SK-N-SH (cell line): ENCODE results near the gene COL5A2. TPM values are rescaled to one million over a fixed set of nuclear protein-coding genes. Genes with fewer than 3 reads are reported as not detected.
A peak's percentile ranks its signal among the peaks of the same experiment; 100 is the strongest.

Experiments
- CTCF ChIA-PET: fragments of 300-600, 350-600 bp; formaldehyde crosslinking; extraction: SDS; loops from one replicate; lab custom pipeline; 2021; lab: Yijun Ruan, JAX
- POLR2A ChIA-PET: fragments of 350-600 bp; sonication (Branson Sonifier 250); formaldehyde crosslinking; extraction: SDS; loops from one replicate; lab custom pipeline; 2020; ENCODE audit warnings: antibody characterized with exemption, inconsistent platforms; lab: Yijun Ruan, JAX
- DNase-seq: peaks from one replicate; pipeline ENCODE4 v3.0.0; 2012
- H2AFZ ChIP-seq: fragments of 200-600 bp; sonication (generic); 2 replicates; pipeline ENCODE4 v1.8.1; 2016; ENCODE audit warnings: antibody characterized with exemption, mild to moderate bottlenecking, low read depth
- H3F3A ChIP-seq: fragments of 200-600 bp; sonication (generic); replicated peaks from 2 replicates; pipeline ENCODE3; 2016; ENCODE audit warnings: antibody characterized with exemption, mild to moderate bottlenecking; ENCODE audit not compliant: insufficient read depth
- H3K27ac ChIP-seq, 2 experiments: fragments of 200-500 bp in 1 of 2; fragments of 200-600 bp in 1 of 2; sonication (Bioruptor generic) in 1 of 2; sonication (generic), shearing (Covaris generic) in 1 of 2; 2 replicates each; pipeline versions ENCODE4 v1.5.1 to v1.6.1; 2014 to 2016; ENCODE audit warnings: low read depth in 2 of 2, inconsistent platforms in 1 of 2, low read length in 1 of 2, mild to moderate bottlenecking in 1 of 2, mixed read lengths in 1 of 2
- H3K27me3 ChIP-seq: fragments of 200-600 bp; sonication (generic), shearing (Covaris generic); 2 replicates; pipeline ENCODE4 v1.6.1; 2016; ENCODE audit warnings: mixed run types; ENCODE audit not compliant: insufficient read depth
- H3K36me3 ChIP-seq, 2 experiments: fragments of 200-500 bp in 1 of 2; fragments of 200-600 bp in 1 of 2; sonication (Bioruptor generic) in 1 of 2; sonication (generic) in 1 of 2; replicated peaks in 1 of 2; 2 replicates each; pipeline versions ENCODE3 to v1.5.1; 2014 to 2016; ENCODE audit warnings: low read length in 1 of 2, mild to moderate bottlenecking in 1 of 2; ENCODE audit not compliant: insufficient read depth in 2 of 2, control insufficient read depth in 1 of 2
- H3K4me1 ChIP-seq, 2 experiments: fragments of 200-500 bp in 1 of 2; fragments of 200-600 bp in 1 of 2; sonication (Bioruptor generic) in 1 of 2; sonication (generic), shearing (Covaris generic) in 1 of 2; 2 replicates each; pipeline versions ENCODE4 v1.5.1 to v1.6.1; 2014 to 2016; ENCODE audit warnings: low read depth in 1 of 2, low read length in 1 of 2, mixed run types in 1 of 2; ENCODE audit not compliant: insufficient read depth in 2 of 2, control insufficient read depth in 1 of 2
- H3K4me2 ChIP-seq: fragments of 200-600 bp; sonication (generic), shearing (Covaris generic); 2 replicates; pipeline ENCODE4 v1.6.1; 2017; ENCODE audit warnings: mixed run types
- H3K4me3 ChIP-seq, 2 experiments: fragments of 200-500 bp in 1 of 2; fragments of 200-600 bp in 1 of 2; sonication (Bioruptor generic) in 1 of 2; sonication (generic), shearing (Covaris generic) in 1 of 2; 2 replicates each; pipeline versions ENCODE4 v1.5.1 to v1.8.1; 2014 to 2016; ENCODE audit warnings: low read depth in 2 of 2, inconsistent platforms in 1 of 2, low read length in 1 of 2, mild to moderate bottlenecking in 1 of 2, mixed read lengths in 1 of 2, moderate library complexity in 1 of 2
- H3K79me2 ChIP-seq: fragments of 200-600 bp; sonication (generic); 2 replicates; pipeline ENCODE4 v1.8.1; 2017; ENCODE audit warnings: mild to moderate bottlenecking; ENCODE audit not compliant: insufficient read depth
- H3K9ac ChIP-seq: fragments of 200-600 bp; sonication (generic); 2 replicates; pipeline ENCODE4 v1.6.1; 2017; ENCODE audit warnings: mixed run types
- H3K9me2 ChIP-seq: fragments of 200-600 bp; sonication (generic); 2 replicates; pipeline ENCODE4 v1.6.1; 2017; ENCODE audit warnings: mixed run types
- H3K9me3 ChIP-seq: fragments of 200-600 bp; sonication (generic); 2 replicates; pipeline ENCODE4 v1.6.1; 2017; ENCODE audit warnings: mixed run types, mild to moderate bottlenecking, moderate library complexity
- H4K20me1 ChIP-seq: fragments of 200-600 bp; sonication (generic); 2 replicates; pipeline ENCODE4 v1.6.1; 2017; ENCODE audit warnings: mild to moderate bottlenecking, mixed run types; ENCODE audit not compliant: insufficient read depth
- CHD2 ChIP-seq: fragments of 150-350 bp; IDR thresholded peaks from 2 replicates; pipeline ENCODE4 v1.6.1; 2018; ENCODE audit warnings: low read length; ENCODE audit not compliant: partially characterized antibody
- EP300 ChIP-seq, 2 experiments: IDR thresholded peaks; 2 replicates each; pipeline versions ENCODE4 v1.4.0 to v1.6.1; 2012; ENCODE audit warnings: borderline replicate concordance in 1 of 2, low read depth in 1 of 2, low read length in 1 of 2
- FOSL2 ChIP-seq: IDR thresholded peaks from 2 replicates; pipeline ENCODE4 v1.4.0; 2012; ENCODE audit warnings: low read depth, mild to moderate bottlenecking, moderate library complexity, borderline replicate concordance
- GATA2 ChIP-seq: sonication (generic); formaldehyde crosslinking; IDR thresholded peaks from 2 replicates; pipeline ENCODE4 v1.5.0; 2020; ENCODE audit warnings: mild to moderate bottlenecking, missing genetic modification reagents
- IRF3 ChIP-seq: fragments of 150-350 bp; IDR thresholded peaks from 2 replicates; pipeline ENCODE4 v1.6.1; 2016; ENCODE audit warnings: mild to moderate bottlenecking, low read depth, low read length
- JUND ChIP-seq: IDR thresholded peaks from 2 replicates; pipeline ENCODE4 v1.4.0; 2012
- MAX ChIP-seq: IDR thresholded peaks from 2 replicates; pipeline ENCODE4 v1.4.0; 2012; ENCODE audit warnings: low read depth
- MEF2A ChIP-seq: IDR thresholded peaks from 2 replicates; pipeline ENCODE4 v1.4.0; 2012; ENCODE audit warnings: low read depth, borderline replicate concordance
- MXI1 ChIP-seq: IDR thresholded peaks from 2 replicates; pipeline ENCODE4 v1.6.1; 2012; ENCODE audit warnings: mild to moderate bottlenecking, low read depth, low read length, improper control_type of control experiment
- NFIC ChIP-seq: IDR thresholded peaks from 2 replicates; pipeline ENCODE4 v1.4.0; 2012; ENCODE audit warnings: borderline replicate concordance
- NRF1 ChIP-seq: IDR thresholded peaks from 2 replicates; pipeline ENCODE4 v1.6.1; 2012; ENCODE audit warnings: low read depth, mild to moderate bottlenecking, low read length
- PBX3 ChIP-seq: IDR thresholded peaks from 2 replicates; pipeline ENCODE4; 2012
- POLR2AphosphoS5 ChIP-seq: IDR thresholded peaks from 2 replicates; pipeline ENCODE4 v1.6.1; 2012; ENCODE audit warnings: low read depth, low read length
- RCOR1 ChIP-seq: fragments of 150-350 bp; IDR thresholded peaks from 2 replicates; pipeline ENCODE4 v1.6.1; 2017; ENCODE audit warnings: antibody characterized with exemption, low read length
- RXRA ChIP-seq: IDR thresholded peaks from 2 replicates; pipeline ENCODE4 v1.4.0; 2012; ENCODE audit warnings: low read depth, mild to moderate bottlenecking, borderline replicate concordance
- SIN3A ChIP-seq: IDR thresholded peaks from 2 replicates; pipeline ENCODE4 v1.6.1; 2012; ENCODE audit warnings: low read depth, mild to moderate bottlenecking, low read length, moderate library complexity, borderline replicate concordance
- SMC3 ChIP-seq: IDR thresholded peaks from 2 replicates; pipeline ENCODE4 v1.6.1; 2012; ENCODE audit warnings: low read depth, low read length, improper control_type of control experiment
- TCF12 ChIP-seq: IDR thresholded peaks from 2 replicates; pipeline ENCODE4 v1.4.0; 2012
- TEAD4 ChIP-seq: IDR thresholded peaks from 2 replicates; pipeline ENCODE4 v1.4.0; 2012; ENCODE audit warnings: mild to moderate bottlenecking, borderline replicate concordance; ENCODE audit not compliant: insufficient read depth
- USF1 ChIP-seq: IDR thresholded peaks from 2 replicates; pipeline ENCODE4 v1.4.0; 2012; ENCODE audit warnings: low read depth, borderline replicate concordance
- ZBTB33 ChIP-seq: IDR thresholded peaks from 2 replicates; pipeline ENCODE4 v1.4.0; 2012; ENCODE audit warnings: low read depth, borderline replicate concordance
- WGBS: methylation state at CpG from one replicate; pipeline ENCODE4 v1.1.6; 2017; ENCODE audit warnings: low lambda C conversion rate; 5-methylcytosine and 5-hydroxymethylcytosine counted together
- polyA plus RNA-seq, 3 experiments: library from polyadenylated mRNA; depleted of rRNA; stranded (reverse); fragments of >200 nt; gene quantifications; 2 replicates each; pipeline ENCODE4 v1.2.3, GENCODE V29; 2012

The COL5A2 gene
- polyA plus RNA-seq, 1 of the 3 experiments (the other 2 are of a cell fraction): 20.4 TPM

DNA sequence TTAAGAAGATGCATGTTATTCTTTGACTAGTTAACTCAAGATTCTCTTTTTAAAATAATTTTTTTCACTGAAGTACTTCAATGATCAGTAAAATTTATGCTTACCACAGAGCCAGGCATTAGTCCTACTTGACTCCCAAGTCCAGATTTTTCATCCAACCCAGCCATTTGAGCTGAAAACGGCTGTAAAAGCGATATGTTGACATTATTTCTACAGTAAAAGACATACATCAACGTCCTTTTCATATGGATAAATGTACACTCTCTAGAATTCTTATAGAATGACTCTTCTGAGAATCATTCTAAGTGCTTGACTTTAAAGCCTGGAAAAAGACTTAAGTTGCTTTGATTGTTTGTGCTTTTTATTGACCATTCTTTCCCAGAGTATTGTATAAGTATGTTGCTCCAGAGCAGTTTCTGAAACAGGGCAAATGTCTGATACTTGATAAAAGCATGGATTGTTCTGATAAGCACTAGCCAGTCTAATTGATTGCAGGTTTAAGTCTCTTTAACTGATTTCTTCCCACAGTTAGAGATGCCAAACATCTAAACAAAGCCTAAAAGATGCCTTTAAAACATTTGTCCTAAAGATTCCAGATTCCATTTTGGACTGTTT lies 90.9 kb downstream of the COL5A2 start:
- CTCF ChIA-PET: interaction anchor here (1.0 to 1.5 kb wide), 3 partner anchors 9 to 324 kb away, joined by 3 to 5 read pairs (median 4); no protein-coding TSS in a partner anchor
- peaks cover 6 to 19% of the 10 kb centered on the region in 2 experiments for H3K36me3 ChIP-seq
- TF ChIP-seq CHD2 (peak; percentile 19), SIN3A (no peak), RCOR1 (peak; percentile 27; the same call in 1 of the 2 replicates), MAX (no peak), SMC3 (no peak), EP300 (IDR thresholded peaks at IDR 0.05; ENCODE audit: borderline replicate concordance in 1 of 2, low read depth in 1 of 2, low read length in 1 of 2) (peak in 1 of 2 experiments; percentile 41; a peak in 1 of 4 replicates), GATA2 (peak; percentile 58), TCF12 (peak; percentile 69)
- H3K9me3 ChIP-seq: no peaks in the 10 kb centered on the region
- peaks cover 50% of the 10 kb centered on the region for H3F3A ChIP-seq
- H3K4me3 ChIP-seq: no peak overlapping the region
- peak overlapping the region; percentile 79 to 90 for H3K27ac ChIP-seq
- POLR2A ChIA-PET: no interaction called here
- no peaks in the 10 kb centered on the region for H3K9me2 ChIP-seq
- no peak overlapping the region for H3K4me2 ChIP-seq
- no peaks in the 10 kb centered on the region for H3K79me2 ChIP-seq
- peaks cover 6 to 16% of the 10 kb centered on the region in 2 experiments for H3K4me1 ChIP-seq
- no peaks in the 10 kb centered on the region for H4K20me1 ChIP-seq
- peak overlapping the region; percentile 8 for H3K9ac ChIP-seq
- peak; percentile 38 for DNase-seq
- no peaks in the 10 kb centered on the region for H3K27me3 ChIP-seq
- WGBS: 18% methylated on average over 3 of the region's 3 CpGs
- H2AFZ ChIP-seq: peak overlapping the region; percentile 92

GRCh38 chr2:189086710-189087109 lies 92.9 kb downstream of the COL5A2 start:
- WGBS: 15% methylated on average over 2 of the region's 2 CpGs
- Histone ChIP-seq H2AFZ (peak overlapping the region; percentile 5; the same call in 1 of the 2 replicates), H3K79me2 (no peaks in the 10 kb centered on the region), H3K4me2 (peak overlapping the region; percentile 14; the same call in 1 of the 2 replicates), H4K20me1 (no peaks in the 10 kb centered on the region), H3K4me3 (no peak overlapping the region), H3F3A (peaks cover 54% of the 10 kb centered on the region), H3K36me3 (peaks cover 4 to 22% of the 10 kb centered on the region in 2 experiments), H3K4me1 (peaks cover 15 to 25% of the 10 kb centered on the region in 2 experiments; a peak in 3 of 4 replicates), H3K27ac (peak overlapping the region; percentile 77 to 79), H3K27me3 (no peaks in the 10 kb centered on the region), H3K9ac (peak overlapping the region; percentile 11; the same call in 1 of the 2 replicates), H3K9me2 (no peaks in the 10 kb centered on the region), H3K9me3 (no peaks in the 10 kb centered on the region)
- CTCF ChIA-PET: interaction anchor here (2.6 kb wide), 1 partner anchor 325 kb away, joined by 10 read pairs; no protein-coding TSS in a partner anchor
- TF ChIP-seq ZBTB33 (0 out of 2 replicates have a peak, but pooled peaks have one; percentile 16), RXRA (peak; percentile 44; the same call in 1 of the 2 replicates), PBX3 (peak; percentile 92), TCF12 (peak; percentile 95), TEAD4 (peak; percentile 92), IRF3 (no peak), FOSL2 (peak; percentile 89), MAX (peak; percentile 52; the same call in 1 of the 2 replicates), NFIC (peak; percentile 61; the same call in 1 of the 2 replicates), MEF2A (no peak), USF1 (no peak), EP300 (IDR thresholded peaks at IDR 0.05; ENCODE audit: borderline replicate concordance in 1 of 2, low read depth in 1 of 2, low read length in 1 of 2) (peak; percentile 28 to 92; a peak in 2 of 4 replicates), SMC3 (no peak), MXI1 (no peak), NRF1 (no peak), POLR2AphosphoS5 (peak; percentile 51; the same call in 1 of the 2 replicates), JUND (peak; percentile 94)
- DNase-seq: no peak
- POLR2A ChIA-PET: no interaction called here
